ENCODE measurements around the gene YWHAQ. TPM values are rescaled to one million over a fixed set of nuclear protein-coding genes. Genes with fewer than 3 reads are reported as not detected.
"Not testable (repeated sequence)": the region's sequence is repeated elsewhere in the genome, so short reads cannot be mapped to it uniquely, and the experiment has no call there.

The YWHAQ gene
- total and polyA plus RNA-seq, 9 of the 15 experiments (the other 6 are each of a cell fraction or from before 2014, with no cell fraction given): 63.1 to 359 (median 203) TPM

GRCh38 chr2:9585486-9585885 lies 45.3 kb downstream of the YWHAQ start (continued):
- TF ChIP-seq E4F1 (CRISPR knock-in tag; IDR thresholded peaks at IDR 0.05; ENCODE audit: borderline replicate concordance) (no peak), ESRRA (IDR thresholded peaks at IDR 0.05; ENCODE audit: borderline replicate concordance, low read depth) (no peak), RAD51 (IDR thresholded peaks at IDR 0.05; ENCODE audit: borderline replicate concordance, low read depth) (no peak), KAT7 (CRISPR knock-in tag; IDR thresholded peaks at IDR 0.05; ENCODE audit: borderline replicate concordance) (no peak), CLOCK (CRISPR knock-in tag; IDR thresholded peaks at IDR 0.05; ENCODE audit: borderline replicate concordance) (no peak), PATZ1 (CRISPR knock-in tag; IDR thresholded peaks at IDR 0.05; ENCODE audit: borderline replicate concordance) (no peak)

DNA sequence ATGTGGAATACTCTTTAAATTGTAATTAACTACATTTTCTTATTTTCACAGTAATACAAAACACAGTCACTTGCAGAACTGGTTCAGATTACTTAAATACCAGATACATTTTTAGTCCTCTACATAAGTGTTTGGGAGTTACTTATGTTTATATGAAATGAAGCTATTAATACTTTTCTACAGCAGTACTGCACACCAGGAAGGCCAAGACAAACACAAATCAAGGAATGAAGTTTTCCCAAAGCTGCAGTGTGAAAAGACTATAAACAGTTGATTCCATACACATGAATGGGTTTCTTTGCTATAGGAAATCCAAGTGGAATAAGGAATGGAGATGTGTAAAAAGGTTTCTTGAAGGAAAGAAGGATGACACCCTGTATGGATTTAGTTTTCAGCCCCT lies 45.9 kb downstream of the YWHAQ start:
- H3K79me2 ChIP-seq (ENCODE audit: control insufficient read depth, insufficient read depth, low read length); H3K4me1 ChIP-seq (replicated peaks in 1 of 2; ENCODE audit: control insufficient read depth in 2 of 2, insufficient read depth in 2 of 2, low read length in 2 of 2); intact Hi-C loops (cut with micrococcal nuclease); H3K4me3 ChIP-seq; CTCF ChIA-PET (ENCODE audit: low intra/inter-chr PET ratio); H3K27ac ChIP-seq (ENCODE audit: extremely low read depth, low read depth, low read length); H3K9me3 ChIP-seq (replicated peaks; ENCODE audit: control insufficient read depth, insufficient read depth, low read depth, low read length); H2AFZ ChIP-seq (ENCODE audit: low read depth, low read length); BruUV-seq (replicated peaks); H3K27me3 ChIP-seq (ENCODE audit: control insufficient read depth in 2 of 2, insufficient read depth in 2 of 2, low read length in 2 of 2); H3K9me1 ChIP-seq (ENCODE audit: control insufficient read depth, insufficient read depth, low read length); FAIRE-seq; H3K4me2 ChIP-seq (ENCODE audit: insufficient read depth, low read length); H4K20me1 ChIP-seq (replicated peaks; ENCODE audit: control insufficient read depth, insufficient read depth, low read length); DNase-seq (ENCODE audit: extremely low read depth in 1 of 4, low spot score in 3 of 4); ATAC-seq; POLR2A ChIA-PET; H3K9ac ChIP-seq (ENCODE audit: insufficient read depth in 1 of 2, low read depth in 2 of 2, low read length in 2 of 2); in situ Hi-C loops (cut with MboI): not testable (repeated sequence)
- H3K36me3 ChIP-seq (ENCODE audit: control insufficient read depth, insufficient read depth, low read length): peaks cover 57% of the 10 kb centered on the region

Data from K562 (cell line).